ENCODE measurements around the gene CERCAM.

DNA sequence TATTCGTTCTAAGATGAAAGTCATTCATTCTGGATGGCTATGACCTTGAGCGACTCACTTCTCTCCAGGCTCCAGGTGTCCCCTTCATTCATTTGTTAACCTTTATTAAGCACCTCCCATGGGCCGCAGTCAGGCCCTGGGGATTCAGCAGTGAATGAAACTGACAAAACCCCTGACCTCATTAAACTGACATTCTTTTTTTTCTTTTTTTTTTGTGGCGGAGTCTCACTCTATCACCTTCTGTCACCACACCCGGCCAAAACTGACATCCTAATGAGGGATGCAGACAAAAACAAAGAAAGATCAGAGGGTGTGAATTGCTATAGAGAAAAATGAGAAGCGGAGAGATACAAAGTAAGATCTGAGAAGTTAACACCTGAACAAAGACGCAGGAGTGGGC lies 18.6 kb downstream of the CERCAM start:
- TF ChIP-seq JUNB (CRISPR knock-in tag; IDR thresholded peaks at IDR 0.05; ENCODE audit: borderline replicate concordance) (no peak), KDM5A (IDR thresholded peaks at IDR 0.05; ENCODE audit: borderline replicate concordance, low read length) (no peak), GABPA (IDR thresholded peaks at IDR 0.05; ENCODE audit: low read depth, low read length) (no peak), GABPA (CRISPR knock-in tag; IDR thresholded peaks at IDR 0.05; ENCODE audit: low read depth) (no peak), XRCC5 (optimal IDR thresholded peaks at IDR 0.05; ENCODE audit: low read length) (no peak), TBP (CRISPR knock-in tag; IDR thresholded peaks at IDR 0.05) (no peak), FOXA3 (CRISPR knock-in tag; IDR thresholded peaks at IDR 0.05) (no peak), EZH2 (conservative IDR thresholded peaks at IDR 0.05; ENCODE audit: low read depth, low read length) (no peak)
- TF ChIP-seq, protein P1, sequence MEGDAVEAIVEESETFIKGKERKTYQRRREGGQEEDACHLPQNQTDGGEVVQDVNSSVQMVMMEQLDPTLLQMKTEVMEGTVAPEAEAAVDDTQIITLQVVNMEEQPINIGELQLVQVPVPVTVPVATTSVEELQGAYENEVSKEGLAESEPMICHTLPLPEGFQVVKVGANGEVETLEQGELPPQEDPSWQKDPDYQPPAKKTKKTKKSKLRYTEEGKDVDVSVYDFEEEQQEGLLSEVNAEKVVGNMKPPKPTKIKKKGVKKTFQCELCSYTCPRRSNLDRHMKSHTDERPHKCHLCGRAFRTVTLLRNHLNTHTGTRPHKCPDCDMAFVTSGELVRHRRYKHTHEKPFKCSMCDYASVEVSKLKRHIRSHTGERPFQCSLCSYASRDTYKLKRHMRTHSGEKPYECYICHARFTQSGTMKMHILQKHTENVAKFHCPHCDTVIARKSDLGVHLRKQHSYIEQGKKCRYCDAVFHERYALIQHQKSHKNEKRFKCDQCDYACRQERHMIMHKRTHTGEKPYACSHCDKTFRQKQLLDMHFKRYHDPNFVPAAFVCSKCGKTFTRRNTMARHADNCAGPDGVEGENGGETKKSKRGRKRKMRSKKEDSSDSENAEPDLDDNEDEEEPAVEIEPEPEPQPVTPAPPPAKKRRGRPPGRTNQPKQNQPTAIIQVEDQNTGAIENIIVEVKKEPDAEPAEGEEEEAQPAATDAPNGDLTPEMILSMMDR (CRISPR knock-in tag; IDR thresholded peaks at IDR 0.05) = no peak
- TF ChIP-seq, protein P2, sequence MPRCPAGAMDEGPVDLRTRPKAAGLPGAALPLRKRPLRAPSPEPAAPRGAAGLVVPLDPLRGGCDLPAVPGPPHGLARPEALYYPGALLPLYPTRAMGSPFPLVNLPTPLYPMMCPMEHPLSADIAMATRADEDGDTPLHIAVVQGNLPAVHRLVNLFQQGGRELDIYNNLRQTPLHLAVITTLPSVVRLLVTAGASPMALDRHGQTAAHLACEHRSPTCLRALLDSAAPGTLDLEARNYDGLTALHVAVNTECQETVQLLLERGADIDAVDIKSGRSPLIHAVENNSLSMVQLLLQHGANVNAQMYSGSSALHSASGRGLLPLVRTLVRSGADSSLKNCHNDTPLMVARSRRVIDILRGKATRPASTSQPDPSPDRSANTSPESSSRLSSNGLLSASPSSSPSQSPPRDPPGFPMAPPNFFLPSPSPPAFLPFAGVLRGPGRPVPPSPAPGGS (CRISPR knock-in tag; IDR thresholded peaks at IDR 0.05) = no peak
- TF ChIP-seq, protein P3, sequence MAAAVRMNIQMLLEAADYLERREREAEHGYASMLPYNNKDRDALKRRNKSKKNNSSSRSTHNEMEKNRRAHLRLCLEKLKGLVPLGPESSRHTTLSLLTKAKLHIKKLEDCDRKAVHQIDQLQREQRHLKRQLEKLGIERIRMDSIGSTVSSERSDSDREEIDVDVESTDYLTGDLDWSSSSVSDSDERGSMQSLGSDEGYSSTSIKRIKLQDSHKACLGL (CRISPR knock-in tag; IDR thresholded peaks at IDR 0.05) = no peak

Measured in HepG2 (cell line).